AG04450 (cell line): ENCODE data around the gene COL2A1. TPM values are rescaled to one million over a fixed set of nuclear protein-coding genes. Genes with fewer than 3 reads are reported as not detected.

ENCODE experiments used
- CTCF ChIA-PET: fragments of 300-600, 350-600 bp; formaldehyde crosslinking; extraction: SDS; loops from one replicate; lab custom pipeline; 2022; ENCODE audit warnings: antibody characterized with exemption, inconsistent platforms; lab: Charles Lee
- POLR2A ChIA-PET: fragments of 350-600 bp; formaldehyde crosslinking; extraction: SDS; loops from one replicate; lab custom pipeline; 2021; ENCODE audit warnings: antibody characterized with exemption, inconsistent platforms; lab: Yijun Ruan, JAX
- DNase-seq: peaks from one replicate; pipeline ENCODE4 v3.0.0-alpha.2; 2011; ENCODE audit warnings: low read depth, low spot score
- H3K27ac ChIP-seq: one replicate; pipeline ENCODE4 v1.5.1; 2012; ENCODE audit warnings: low read depth, low read length, control low read depth
- H3K27me3 ChIP-seq: one replicate; pipeline ENCODE4 v1.6.0; 2012; ENCODE audit warnings: low read length; ENCODE audit not compliant: control insufficient read depth, insufficient read depth
- H3K4me3 ChIP-seq: 2 replicates; pipeline ENCODE4 v1.5.1; 2011; ENCODE audit warnings: mild to moderate bottlenecking, low read depth, low read length, control low read depth
- H3K9me3 ChIP-seq: 2 replicates; pipeline ENCODE4 v1.5.1; 2012; ENCODE audit warnings: low read length; ENCODE audit not compliant: control insufficient read depth, insufficient read depth
- CTCF ChIP-seq: IDR thresholded peaks from 2 replicates; pipeline ENCODE4 v1.5.1; 2011; ENCODE audit warnings: low read depth, low read length, control low read depth, inconsistent platforms
- polyA plus RNA-seq: library from polyadenylated mRNA; depleted of rRNA; stranded (reverse); fragments of >200 nt; gene quantifications from 2 replicates; pipeline ENCODE4 v1.2.3, GENCODE V29; 2011

The COL2A1 gene
- polyA plus RNA-seq, 1 experiment, result not detected

GRCh38 chr12:48018618-48018995 lies 14.3 kb upstream of the COL2A1 start:
- H3K27ac ChIP-seq, result no peak overlapping the region
- H3K27me3 ChIP-seq, result peaks cover 51% of the 10 kb centered on the region
- no peak for DNase-seq
- no peaks in the 10 kb centered on the region for H3K9me3 ChIP-seq
- no peak for TF ChIP-seq CTCF
- ChIA-PET CTCF (no interaction called here), POLR2A (no interaction called here)
- no peak overlapping the region for H3K4me3 ChIP-seq

GRCh38 chr12:48017921-48018617 lies 13.8 kb upstream of the COL2A1 start:
- Histone ChIP-seq H3K9me3 (no peaks in the 10 kb centered on the region), H3K4me3 (no peak overlapping the region), H3K27ac (no peak overlapping the region), H3K27me3 (peaks cover 46% of the 10 kb centered on the region)
- no peak for DNase-seq
- TF ChIP-seq CTCF, result no peak
- POLR2A ChIA-PET, result no interaction called here
- CTCF ChIA-PET, result no interaction called here

- H3K27me3 ChIP-seq, result peaks cover 41% of the 10 kb centered on the region
- POLR2A ChIA-PET, result no interaction called here
These were observed 13.2 kb upstream of the COL2A1 start for GRCh38 chr12:48017496-48017895.

GRCh38 chr12:48016373-48017020 lies 12.2 kb upstream of the COL2A1 start:
- no peak overlapping the region for H3K4me3 ChIP-seq
- H3K27ac ChIP-seq, result no peak overlapping the region
- DNase-seq, result no peak
- no peaks in the 10 kb centered on the region for H3K9me3 ChIP-seq
- CTCF ChIA-PET, result interaction anchor here (0.7 kb wide), 1 partner anchor 53 kb away, joined by 3 read pairs; the partner anchor contains the start of gene TMEM106C
- TF ChIP-seq CTCF, result no peak
- POLR2A ChIA-PET, result no interaction called here
- peaks cover 39% of the 10 kb centered on the region for H3K27me3 ChIP-seq

More at GRCh38 chr12:48017496-48017895, 13.2 kb upstream of the COL2A1 start:
- H3K9me3 ChIP-seq, result no peaks in the 10 kb centered on the region
- no peak for TF ChIP-seq CTCF
- no peak overlapping the region for H3K4me3 ChIP-seq
- no peak for DNase-seq
- CTCF ChIA-PET, result no interaction called here
- H3K27ac ChIP-seq, result no peak overlapping the region

GRCh38 chr12:48015954-48016353 lies 11.7 kb upstream of the COL2A1 start:
- no peak for DNase-seq
- Histone ChIP-seq H3K4me3 (no peak overlapping the region), H3K9me3 (no peaks in the 10 kb centered on the region), H3K27me3 (peaks cover 40% of the 10 kb centered on the region), H3K27ac (no peak overlapping the region)
- ChIA-PET POLR2A (no interaction called here), CTCF (interaction anchor here (0.7 kb wide), 1 partner anchor 52 kb away, joined by 3 read pairs; the partner anchor contains the start of gene TMEM106C)
- TF ChIP-seq CTCF, result no peak
